OCI-LY1 (cell line): ENCODE data around the gene HPSE2.

Experiments used
- CTCF ChIP-seq: fragments of 200-600 bp; sonication (generic), shearing (Covaris generic); IDR thresholded peaks from 2 replicates; pipeline ENCODE4 v1.5.1; 2017; ENCODE audit warnings: mild to moderate bottlenecking, antibody characterized with exemption, low read length, moderate library complexity, mixed read lengths
- EZH2 ChIP-seq: fragments of 200-600 bp; sonication (generic), shearing (Covaris generic); IDR thresholded peaks from 2 replicates; pipeline ENCODE4 v1.8.0; 2017; ENCODE audit warnings: borderline replicate concordance, mixed run types, mild to moderate bottlenecking, antibody characterized with exemption, low read length, moderate library complexity, mixed read lengths

GRCh38 chr10:99007457-99007856 lies 228.2 kb downstream of the HPSE2 start:
- TF ChIP-seq CTCF, result no peak
- TF ChIP-seq EZH2, result no peak
